GM13976 (cell line): ENCODE data around the gene RDH13.

Experiments used
- DNase-seq: peaks from one replicate; pipeline ENCODE4 v3.0.0; 2012; ENCODE audit warnings: low spot score
- in situ Hi-C: fragments of 300-500 bp; cut with MboI; formaldehyde crosslinking; loops from one replicate; pipeline ENCODE4 v1.12.0; 2022; ENCODE audit warnings: low sequenced_read_pairs, mixed read lengths, inconsistent platforms; ENCODE audit not compliant: unreplicated experiment
- TF ChIP-seq, protein P1 (sequence below): IDR thresholded peaks from 2 replicates; pipeline ENCODE4 v1.5.1; 2012; ENCODE audit warnings: borderline replicate concordance, mild to moderate bottlenecking; ENCODE audit not compliant: insufficient read depth; ENCODE audit errors: extremely low read depth, missing control alignments, control extremely low read depth

RDH13 gene

GRCh38 chr19:55075371-55075998, 12.5 kb upstream of the RDH13 start, which contains the start of gene EPS8L1:
TSS of gene EPS8L1 (plus strand) at chr19:55075869. CDS start at chr19:55076445, 576 bp downstream.
- in situ Hi-C loops = no loop called here
- DNase-seq = no peak
- TF ChIP-seq, protein P1, sequence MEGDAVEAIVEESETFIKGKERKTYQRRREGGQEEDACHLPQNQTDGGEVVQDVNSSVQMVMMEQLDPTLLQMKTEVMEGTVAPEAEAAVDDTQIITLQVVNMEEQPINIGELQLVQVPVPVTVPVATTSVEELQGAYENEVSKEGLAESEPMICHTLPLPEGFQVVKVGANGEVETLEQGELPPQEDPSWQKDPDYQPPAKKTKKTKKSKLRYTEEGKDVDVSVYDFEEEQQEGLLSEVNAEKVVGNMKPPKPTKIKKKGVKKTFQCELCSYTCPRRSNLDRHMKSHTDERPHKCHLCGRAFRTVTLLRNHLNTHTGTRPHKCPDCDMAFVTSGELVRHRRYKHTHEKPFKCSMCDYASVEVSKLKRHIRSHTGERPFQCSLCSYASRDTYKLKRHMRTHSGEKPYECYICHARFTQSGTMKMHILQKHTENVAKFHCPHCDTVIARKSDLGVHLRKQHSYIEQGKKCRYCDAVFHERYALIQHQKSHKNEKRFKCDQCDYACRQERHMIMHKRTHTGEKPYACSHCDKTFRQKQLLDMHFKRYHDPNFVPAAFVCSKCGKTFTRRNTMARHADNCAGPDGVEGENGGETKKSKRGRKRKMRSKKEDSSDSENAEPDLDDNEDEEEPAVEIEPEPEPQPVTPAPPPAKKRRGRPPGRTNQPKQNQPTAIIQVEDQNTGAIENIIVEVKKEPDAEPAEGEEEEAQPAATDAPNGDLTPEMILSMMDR = no peak

DNA sequence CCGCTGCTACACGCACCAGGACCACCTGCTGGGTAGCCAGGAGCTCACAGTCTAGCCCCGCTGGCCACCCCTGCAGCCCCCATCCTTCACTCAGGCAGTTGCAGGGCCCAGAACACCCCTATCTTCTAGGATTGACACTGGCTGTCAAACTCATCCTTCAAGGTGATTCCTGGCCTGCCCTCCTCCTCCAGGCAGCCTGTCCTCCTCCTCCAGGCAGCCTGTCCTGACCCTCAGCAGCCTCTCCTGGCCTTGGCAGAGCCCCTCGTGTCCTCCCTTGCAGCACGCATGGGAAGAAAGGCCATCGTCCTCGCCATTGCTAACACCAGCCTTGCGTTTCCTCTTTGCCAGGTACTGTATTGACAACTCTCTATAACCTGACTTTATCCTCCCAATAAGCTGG, 9.0 kb upstream of the RDH13 start:
- TF ChIP-seq, protein P1 = no peak
- DNase-seq = no peak
- in situ Hi-C loops = no loop called here

GRCh38 chr19:55071129-55071502, 8.2 kb upstream of the RDH13 start:
- DNase-seq = no peak
- in situ Hi-C loops = no loop called here
- TF ChIP-seq, protein P1 = no peak

- TF ChIP-seq, protein P1 = no peak
- in situ Hi-C loops = no loop called here
- DNase-seq = no peak
These were observed 7.6 kb upstream of the RDH13 start for GRCh38 chr19:55070466-55071128.

DNA sequence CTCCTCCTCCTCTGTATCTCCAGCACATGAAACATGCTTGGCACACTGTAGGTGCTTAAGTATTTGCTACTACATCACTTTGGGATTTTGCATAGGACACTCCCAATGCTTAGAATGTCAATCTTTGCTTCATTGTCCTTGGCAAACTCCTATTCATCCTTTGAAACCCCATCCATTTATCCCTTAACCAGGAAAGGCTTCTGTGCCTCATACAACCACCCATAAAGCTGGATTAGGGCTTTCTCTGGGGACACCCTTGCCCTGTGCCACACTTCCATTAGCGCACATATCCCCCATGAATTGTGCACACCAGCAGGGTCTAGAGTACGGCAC, 6.9 kb upstream of the RDH13 start:
- no peak for DNase-seq
- in situ Hi-C loops = no loop called here
- TF ChIP-seq, protein P1 = no peak

DNA sequence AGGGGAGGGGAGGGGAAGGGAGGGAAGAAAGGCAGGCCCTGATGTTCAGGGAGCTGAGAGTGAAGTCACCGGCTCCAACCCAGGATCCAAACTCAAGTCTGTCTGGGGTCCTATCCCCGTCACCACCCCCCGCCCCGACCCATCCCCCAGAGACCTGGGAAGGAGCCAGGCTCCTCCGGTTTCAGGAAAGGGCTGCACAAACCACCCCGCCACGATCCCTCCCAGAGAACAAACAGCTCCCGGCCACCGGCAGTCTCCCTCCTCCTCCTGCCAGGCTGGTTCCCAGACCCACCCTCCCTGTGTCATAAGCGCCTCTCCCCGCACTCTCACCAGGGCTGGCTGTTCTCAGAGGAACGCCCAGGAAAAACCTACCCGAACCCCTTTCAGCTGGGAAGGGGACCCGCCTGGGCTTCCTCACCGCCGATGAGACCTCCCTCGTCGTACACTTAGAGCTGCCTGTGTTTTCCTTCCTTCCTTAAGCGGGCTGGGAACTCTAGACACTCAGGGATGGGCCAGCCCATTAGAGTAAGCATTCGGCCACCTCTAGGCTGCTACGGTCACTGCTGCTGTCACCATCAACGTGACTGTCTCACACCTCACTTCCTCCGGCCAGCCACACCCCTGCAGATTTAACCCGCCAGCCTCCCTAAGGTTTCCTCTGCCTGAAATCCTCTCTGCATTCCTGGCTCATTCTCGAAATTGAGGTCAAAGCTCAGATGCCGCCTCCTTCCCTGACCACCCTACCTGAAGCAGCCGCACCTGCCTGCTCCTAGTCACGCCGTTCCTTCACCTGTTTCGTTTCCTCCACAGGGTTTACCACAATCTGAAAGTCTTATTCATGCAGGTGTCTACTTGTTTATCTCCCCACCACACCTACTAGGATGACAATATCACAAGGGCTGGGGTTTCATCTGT, 6.3 kb upstream of the RDH13 start:
- TF ChIP-seq, protein P1 = no peak
- DNase-seq = no peak
- in situ Hi-C loops = no loop called here
